GM12864 (cell line): ENCODE measurements around the gene EMX1.
A peak's percentile ranks its signal among the peaks of the same experiment; 100 is the strongest.

Source experiments
- DNase-seq: peaks from one replicate; pipeline ENCODE4 v3.0.0-alpha.2; 2011; ENCODE audit warnings: low read depth
- H3K4me3 ChIP-seq: 2 replicates; pipeline ENCODE4 v1.5.1; 2011; ENCODE audit warnings: mild to moderate bottlenecking, low read depth, low read length, control low read depth
- CTCF ChIP-seq: IDR thresholded peaks from 2 replicates; pipeline ENCODE4 v1.5.1; 2011; ENCODE audit warnings: low read depth, mild to moderate bottlenecking, moderate library complexity, low read length, control low read depth, inconsistent platforms; ENCODE audit errors: missing control alignments

The EMX1 gene

GRCh38 chr2:72973137-72973535 is 55.8 kb downstream of the EMX1 start:
- DNase-seq, result no peak
- no peak for TF ChIP-seq CTCF
- H3K4me3 ChIP-seq, result no peak overlapping the region

GRCh38 chr2:72973566-72974435 is 56.5 kb downstream of the EMX1 start:
- H3K4me3 ChIP-seq, result no peak overlapping the region
- DNase-seq, result no peak
- TF ChIP-seq CTCF, result peak; percentile 96

GRCh38 chr2:72974436-72974754 is 57.1 kb downstream of the EMX1 start:
- no peak for TF ChIP-seq CTCF
- DNase-seq, result no peak
- no peak overlapping the region for H3K4me3 ChIP-seq

- TF ChIP-seq CTCF, result no peak
- no peak overlapping the region for H3K4me3 ChIP-seq
- no peak for DNase-seq
These were observed 57.7 kb downstream of the EMX1 start for GRCh38 chr2:72975017-72975416.

- DNase-seq, result no peak
- H3K4me3 ChIP-seq, result no peak overlapping the region
These were observed 62.6 kb downstream of the EMX1 start for GRCh38 chr2:72979896-72980295.

GRCh38 chr2:72980535-72981217 is 63.4 kb downstream of the EMX1 start:
- H3K4me3 ChIP-seq, result no peak overlapping the region
- DNase-seq, result no peak
- TF ChIP-seq CTCF, result no peak

More at GRCh38 chr2:72979896-72980295, 62.6 kb downstream of the EMX1 start:
- no peak for TF ChIP-seq CTCF

GRCh38 chr2:72981536-72981935 is 64.2 kb downstream of the EMX1 start:
- TF ChIP-seq CTCF, result no peak
- H3K4me3 ChIP-seq, result no peak overlapping the region
- DNase-seq, result no peak
